ENCODE results near the gene NR4A2.
A peak's percentile ranks its signal among the peaks of the same experiment; 100 is the strongest.

NR4A2 gene

GRCh38 chr2:156340377-156340776 lies 7.9 kb upstream of the NR4A2 start:
- TF ChIP-seq CTCF (IDR thresholded peaks at IDR 0.05; ENCODE audit: borderline replicate concordance, insufficient read depth, low read depth, low read length): no peak
- H3K4me3 ChIP-seq (ENCODE audit: low read depth, low read length): no peak overlapping the region

- no peak overlapping the region for H3K4me3 ChIP-seq (ENCODE audit: low read depth, low read length)
- no peak for TF ChIP-seq CTCF (IDR thresholded peaks at IDR 0.05; ENCODE audit: borderline replicate concordance, insufficient read depth, low read depth, low read length)
These were observed 7.3 kb upstream of the NR4A2 start for GRCh38 chr2:156339865-156340264.

- TF ChIP-seq CTCF (IDR thresholded peaks at IDR 0.05; ENCODE audit: borderline replicate concordance, insufficient read depth, low read depth, low read length): no peak
- H3K4me3 ChIP-seq (ENCODE audit: low read depth, low read length): no peak overlapping the region
These were observed 6.8 kb upstream of the NR4A2 start for GRCh38 chr2:156339110-156339847.

GRCh38 chr2:156338578-156338977 lies 6.1 kb upstream of the NR4A2 start:
- TF ChIP-seq CTCF (IDR thresholded peaks at IDR 0.05; ENCODE audit: borderline replicate concordance, insufficient read depth, low read depth, low read length): no peak
- H3K4me3 ChIP-seq (ENCODE audit: low read depth, low read length): no peak overlapping the region

- peak overlapping the region; percentile 66 for H3K4me3 ChIP-seq (ENCODE audit: low read depth, low read length)
- TF ChIP-seq CTCF (IDR thresholded peaks at IDR 0.05; ENCODE audit: borderline replicate concordance, insufficient read depth, low read depth, low read length): no peak
These were observed 2.3 kb upstream of the NR4A2 start for GRCh38 chr2:156334496-156335478.

- TF ChIP-seq CTCF (IDR thresholded peaks at IDR 0.05; ENCODE audit: borderline replicate concordance, insufficient read depth, low read depth, low read length): no peak
These were observed 1.5 kb upstream of the NR4A2 start for GRCh38 chr2:156333951-156334495.

More at GRCh38 chr2:156333951-156334495, 1.5 kb upstream of the NR4A2 start:
- H3K4me3 ChIP-seq (ENCODE audit: low read depth, low read length): peak overlapping the region; percentile 66
